Raji (cell line): ENCODE measurements around the gene TUT4.

Source experiments
- POLR2A ChIP-seq: IDR thresholded peaks from 2 replicates; pipeline ENCODE4 v1.6.1; 2011; ENCODE audit warnings: low read depth, low read length, control low read depth; ENCODE audit not compliant: insufficient read depth

The TUT4 gene

DNA sequence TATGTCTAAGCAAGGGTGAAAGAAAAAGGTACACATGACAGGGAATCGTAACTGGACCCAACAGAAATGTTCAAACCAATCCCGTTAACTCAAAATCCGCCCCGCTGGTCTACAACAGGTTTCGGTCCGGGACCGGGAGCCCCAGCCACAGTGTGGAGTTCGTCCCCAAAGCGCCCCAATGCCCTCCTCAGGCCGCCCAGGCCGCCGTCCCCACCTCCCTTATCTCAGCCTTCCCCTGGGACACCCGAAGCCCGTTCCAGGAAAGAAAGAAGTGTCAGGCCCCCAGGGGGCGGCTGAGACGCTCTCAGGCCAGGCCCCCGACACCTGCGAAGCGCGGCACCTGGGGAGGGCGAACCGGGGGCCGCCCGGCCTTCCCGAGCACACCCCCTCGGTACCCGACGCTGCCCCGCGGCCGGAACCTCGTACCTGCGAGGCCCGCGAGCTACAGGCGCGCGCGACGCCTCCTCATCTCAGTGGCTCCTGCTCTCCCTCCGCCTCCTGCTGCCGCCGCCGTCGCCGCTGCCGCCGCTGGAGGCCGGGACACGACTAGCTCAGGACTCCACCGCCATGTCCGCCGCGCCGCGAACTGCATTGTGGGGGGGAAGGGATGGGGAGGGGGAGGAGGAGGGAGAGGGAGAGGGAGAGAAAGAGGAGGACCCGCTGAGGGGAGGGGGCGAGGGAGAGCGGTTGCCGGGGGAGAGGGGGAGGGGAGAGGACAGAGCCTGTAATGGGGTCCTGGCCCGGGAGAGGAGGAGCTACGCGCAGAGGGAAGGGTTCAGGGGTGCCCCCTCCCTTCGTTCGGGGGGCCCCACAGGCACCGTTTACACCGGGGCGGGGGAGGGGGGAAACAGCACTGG is at the start of gene TUT4:
Gene TUT4, minus strand, starts transcription at position 588 of the 857 bp plus-strand sequence. CDS start 26,812 bp downstream, outside the sequence.
- peak; percentile 35; the same call in 1 of the 2 replicates for TF ChIP-seq POLR2A

DNA sequence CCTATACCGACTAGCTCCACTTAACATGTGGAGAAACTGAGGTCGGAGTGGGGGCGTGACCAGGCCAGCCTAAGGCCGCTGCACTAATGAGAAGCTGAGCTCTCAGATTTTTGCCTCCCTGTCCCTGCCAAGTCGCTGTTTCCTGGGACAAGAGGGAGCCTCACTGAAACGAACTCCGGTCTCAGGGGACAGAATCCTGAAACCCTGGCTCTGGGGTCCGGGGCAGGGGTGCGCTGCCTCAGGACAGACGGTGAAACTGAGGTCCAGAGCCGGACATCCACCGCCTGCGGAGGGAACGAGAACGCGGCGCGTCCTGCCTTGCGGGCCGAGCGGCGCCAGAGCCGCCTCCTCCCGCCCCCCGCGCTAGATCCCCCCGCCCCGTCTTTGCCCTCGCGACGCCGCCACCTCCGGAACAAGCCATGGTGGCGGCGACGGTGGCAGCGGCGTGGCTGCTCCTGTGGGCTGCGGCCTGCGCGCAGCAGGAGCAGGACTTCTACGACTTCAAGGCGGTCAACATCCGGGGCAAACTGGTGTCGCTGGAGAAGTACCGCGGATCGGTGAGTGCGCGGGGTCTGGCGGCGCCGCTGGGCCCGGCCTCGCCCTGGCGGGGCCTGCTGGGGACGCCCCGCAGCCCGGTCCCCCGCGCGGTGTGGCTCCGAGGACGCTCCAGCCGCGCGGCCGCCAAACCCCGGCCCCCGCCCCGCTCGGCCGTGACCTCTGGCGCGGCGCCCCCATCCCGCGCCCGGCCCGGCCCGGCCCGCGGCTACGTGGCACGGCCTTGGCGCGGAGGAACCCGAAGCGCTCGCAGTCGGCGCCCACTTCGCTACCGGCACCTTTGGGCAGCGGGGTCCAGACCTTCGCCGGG is 49.3 kb upstream of the TUT4 start, which contains the start of gene GPX7:
Gene GPX7, plus strand, starts transcription at position 381 of the 865 bp plus-strand sequence. Its CDS starts 39 bp downstream, at position 420.
- TF ChIP-seq POLR2A, result 0 out of 2 replicates have a peak, but pooled peaks have one; percentile 16

- TF ChIP-seq POLR2A, result no peak
These were observed 48.6 kb upstream of the TUT4 start for GRCh38 chr1:52601519-52601918.

DNA sequence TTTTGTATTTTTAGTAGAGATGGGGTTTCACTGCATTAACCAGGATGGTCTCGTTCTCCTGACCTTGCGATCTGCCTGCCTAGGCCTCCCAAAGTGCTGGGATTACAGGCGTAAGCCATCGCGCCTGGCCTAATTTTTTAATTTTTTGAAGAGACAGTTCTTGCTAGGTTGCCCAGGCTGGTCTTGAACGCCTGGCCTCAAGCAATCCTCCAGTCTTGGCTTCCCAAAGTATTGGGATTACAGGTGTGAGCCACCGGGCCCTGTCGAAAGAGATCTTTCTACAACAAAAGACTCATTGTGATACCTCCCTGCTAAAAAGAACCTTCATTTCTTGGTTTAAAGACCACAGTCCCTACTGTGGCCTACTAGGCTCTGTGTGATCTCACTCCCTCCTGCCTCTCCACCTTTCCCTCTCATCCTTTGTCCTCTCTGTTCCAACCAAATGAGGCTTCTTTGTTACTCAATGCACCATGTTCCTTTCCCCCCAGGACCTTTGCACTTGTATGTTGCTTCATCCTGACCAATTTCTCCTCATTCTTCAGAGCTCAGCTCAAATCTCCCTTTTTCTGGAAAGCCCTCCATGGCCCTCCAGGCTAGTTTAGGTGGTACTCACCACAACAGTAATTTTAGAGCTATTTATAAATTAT is 47.8 kb upstream of the TUT4 start:
- no peak for TF ChIP-seq POLR2A

- TF ChIP-seq POLR2A, result no peak
These were observed 46.3 kb upstream of the TUT4 start for GRCh38 chr1:52599236-52599635.

DNA sequence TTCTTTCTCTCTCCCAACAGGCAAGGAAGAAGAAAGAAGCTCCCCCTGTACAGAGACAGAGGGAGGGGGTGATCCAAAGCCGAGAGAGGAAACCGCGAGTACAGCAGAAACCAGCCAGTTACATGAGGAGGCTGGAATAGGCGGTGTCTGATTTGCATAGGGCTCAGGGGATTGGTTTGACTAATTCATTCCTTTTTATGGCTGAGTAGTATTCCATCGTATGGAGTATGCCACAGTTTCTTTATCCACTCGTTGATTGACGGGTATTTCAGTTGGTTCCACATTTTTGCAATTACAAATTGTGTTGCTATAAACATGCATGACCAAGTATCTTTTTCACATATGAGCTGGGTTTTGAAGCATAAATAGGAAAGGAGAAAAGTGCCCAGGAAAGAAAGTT is 45.8 kb upstream of the TUT4 start:
- TF ChIP-seq POLR2A, result no peak

DNA sequence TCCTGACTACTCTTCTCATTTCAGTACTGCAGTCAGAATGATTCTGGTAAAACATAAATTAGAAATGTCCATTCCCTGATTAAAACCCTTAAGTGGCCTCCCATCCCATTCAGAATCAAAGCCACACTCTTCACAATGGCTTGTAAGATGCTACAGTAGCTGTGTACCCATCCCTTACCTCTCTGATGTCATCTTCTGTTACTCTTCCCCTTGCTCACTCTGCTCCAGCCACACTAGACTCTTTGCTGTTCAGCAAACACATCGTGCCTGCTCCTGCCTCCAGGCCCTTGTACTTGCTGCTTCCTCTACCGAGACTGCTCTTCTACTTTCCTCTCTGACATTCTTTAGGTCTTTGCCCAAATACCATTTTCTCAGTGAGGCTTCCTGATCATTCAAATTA is 45.0 kb upstream of the TUT4 start:
- no peak for TF ChIP-seq POLR2A

- TF ChIP-seq POLR2A, result no peak
These were observed 42.2 kb upstream of the TUT4 start for GRCh38 chr1:52595061-52595460.

GRCh38 chr1:52593495-52593894 is 40.6 kb upstream of the TUT4 start:
- no peak for TF ChIP-seq POLR2A

DNA sequence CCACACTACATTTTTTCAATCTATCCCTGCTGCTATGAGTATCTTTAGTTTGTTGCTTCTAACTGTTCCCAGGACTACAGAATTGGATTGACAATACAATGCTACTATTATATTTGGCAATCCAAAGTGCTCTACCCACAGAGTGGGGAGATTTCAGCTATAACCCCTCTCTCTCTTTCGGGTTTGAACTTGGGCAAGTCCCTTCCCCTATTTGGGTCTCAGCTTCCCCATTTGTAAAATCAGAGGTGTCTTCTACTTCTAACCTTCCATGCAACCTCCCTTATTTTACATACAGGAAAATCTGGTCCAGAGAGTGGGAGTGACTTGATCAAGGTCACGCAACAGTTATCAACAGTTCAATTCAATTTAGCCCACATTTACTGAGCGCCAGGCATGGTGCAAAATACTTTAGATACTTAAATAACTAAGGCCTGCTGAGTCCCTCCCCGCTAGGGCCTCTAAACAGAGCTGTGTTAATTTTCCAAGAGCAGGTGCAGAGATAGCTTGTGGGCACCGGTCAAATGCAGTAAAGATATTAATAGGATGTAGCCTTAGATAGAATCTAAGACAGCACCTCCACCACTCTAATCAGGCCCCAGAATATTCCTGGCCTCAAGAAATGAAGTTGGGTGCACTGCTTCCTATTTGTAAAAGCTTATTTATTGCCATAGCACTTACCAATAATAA is 39.9 kb upstream of the TUT4 start:
- TF ChIP-seq POLR2A, result no peak

GRCh38 chr1:52590266-52590665 is 37.4 kb upstream of the TUT4 start:
- no peak for TF ChIP-seq POLR2A

DNA sequence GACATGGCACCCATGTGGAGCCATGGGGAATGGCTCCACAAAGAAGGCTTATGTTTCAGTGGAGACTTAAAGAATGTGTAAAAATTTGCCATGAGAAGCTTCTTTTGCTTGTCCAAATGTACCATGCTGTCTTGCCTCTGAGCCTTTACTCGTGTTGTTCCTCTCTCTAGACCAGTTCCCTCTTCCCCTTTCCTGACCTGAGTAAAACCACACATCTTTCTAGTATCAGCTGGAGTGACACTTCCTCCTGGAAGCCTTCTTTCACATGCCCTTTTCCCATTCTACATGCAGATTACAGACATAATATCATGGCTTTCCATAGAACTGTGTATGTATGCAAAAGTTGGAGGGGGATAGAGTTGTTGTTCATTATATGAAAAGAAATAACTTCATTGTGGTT is 35.6 kb upstream of the TUT4 start:
- TF ChIP-seq POLR2A, result no peak

- TF ChIP-seq POLR2A, result no peak
These were observed 35.1 kb upstream of the TUT4 start for GRCh38 chr1:52588027-52588426.

DNA sequence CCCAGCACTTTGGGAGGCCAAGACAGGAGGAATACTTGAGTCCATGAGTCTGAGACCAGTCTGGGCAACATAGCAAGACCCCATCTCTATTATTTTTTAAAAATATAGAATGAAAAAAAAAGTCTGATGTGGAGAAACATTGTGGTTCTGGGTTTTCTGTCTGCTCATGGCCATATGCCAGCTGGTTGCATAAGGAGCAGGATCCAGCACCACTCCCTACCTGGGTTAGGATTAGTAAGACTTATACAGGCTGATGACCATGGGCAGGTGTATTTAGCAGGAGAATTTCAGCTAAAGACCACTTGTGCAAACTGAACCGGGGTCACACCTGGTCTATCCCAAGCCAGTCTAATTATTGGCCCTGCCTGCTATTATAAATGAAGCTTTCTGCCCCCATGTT is 32.6 kb upstream of the TUT4 start:
- TF ChIP-seq POLR2A, result no peak

DNA sequence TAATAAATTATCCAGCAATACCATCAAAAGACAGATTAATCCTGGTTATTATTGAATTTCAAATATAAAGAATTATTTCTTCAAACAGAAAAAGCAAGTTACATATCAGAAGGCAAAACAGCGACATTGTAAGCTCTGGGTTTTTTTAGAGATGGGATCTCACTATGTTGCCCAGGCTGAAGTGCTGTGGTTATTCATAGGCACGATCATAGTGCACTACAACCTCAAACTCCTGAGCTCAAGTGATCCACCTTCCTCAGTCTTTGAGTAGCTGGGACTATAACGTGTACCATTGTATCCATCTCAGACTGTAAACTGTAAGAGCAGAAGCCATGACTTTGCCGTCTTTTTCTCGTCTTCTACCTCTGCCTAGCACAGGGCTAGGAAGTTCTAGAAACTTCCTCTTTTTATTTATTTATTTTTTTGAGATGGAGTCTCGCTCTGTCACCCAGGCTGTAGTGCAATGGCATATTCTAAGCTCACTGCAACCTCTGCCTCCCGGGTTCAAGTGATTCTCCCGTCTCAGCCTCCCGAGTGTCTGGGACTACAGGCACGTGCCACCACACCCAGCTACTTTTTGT is 29.3 kb upstream of the TUT4 start:
- TF ChIP-seq POLR2A, result no peak

DNA sequence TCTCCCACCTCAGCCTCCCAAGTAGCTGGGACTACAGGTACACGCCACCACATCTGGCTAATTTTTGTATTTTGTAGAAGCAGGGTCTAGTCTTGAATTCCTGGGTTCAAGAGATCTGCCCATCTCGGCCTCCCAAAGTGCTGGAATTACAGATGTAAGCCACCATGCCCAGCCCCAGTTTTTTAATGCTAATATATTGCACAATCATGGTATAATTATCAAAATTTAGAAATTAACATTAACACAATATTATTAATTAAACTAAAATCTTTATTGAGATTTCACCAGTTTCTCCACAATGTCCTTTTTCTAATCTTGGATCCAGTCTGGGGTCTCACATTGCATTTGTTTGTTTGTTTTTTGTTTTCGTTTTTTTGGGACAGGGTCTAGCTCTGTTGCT is 27.4 kb upstream of the TUT4 start:
- TF ChIP-seq POLR2A, result no peak
